ENCODE results near the gene EFNA5. TPM values are rescaled to one million over a fixed set of nuclear protein-coding genes. Genes with fewer than 3 reads are reported as not detected.

The EFNA5 gene
- total and polyA plus RNA-seq, 10 of the 15 experiments (the other 5 are each of a cell fraction or from before 2014, with no cell fraction given): 0.19 to 12.6 (median 3.9) TPM

GRCh38 chr5:107696498-107696897 is 25.8 kb upstream of the EFNA5 start:
- H3K27me3 ChIP-seq (replicated peaks in 1 of 2; ENCODE audit: control insufficient read depth in 2 of 2, insufficient read depth in 2 of 2, low read length in 1 of 2): no peaks in the 10 kb centered on the region
- no peak for TF ChIP-seq ETV6 (conservative IDR thresholded peaks at IDR 0.05 in 1 of 2, IDR thresholded peaks at IDR 0.05 in 1 of 2; ENCODE audit: borderline replicate concordance in 1 of 2, low read depth in 1 of 2)
- no peak for TF ChIP-seq EP300 (IDR thresholded peaks at IDR 0.05; ENCODE audit: borderline replicate concordance in 1 of 2, control insufficient read depth in 1 of 2, low read depth in 2 of 2, low read length in 2 of 2)
- TF ChIP-seq WRNIP1 (IDR thresholded peaks at IDR 0.05; ENCODE audit: borderline replicate concordance, low read depth, low read length): no peak
- no peak for TF ChIP-seq CBFB (IDR thresholded peaks at IDR 0.05; ENCODE audit: low read depth)
- TF ChIP-seq EED (IDR thresholded peaks at IDR 0.05; ENCODE audit: low read depth): no peak
- TF ChIP-seq HDAC6 (IDR thresholded peaks at IDR 0.05; ENCODE audit: unreplicated experiment): no peak
- no peak for TF ChIP-seq IRF4 (IDR thresholded peaks at IDR 0.05; ENCODE audit: low read depth, low read length)
- no peak for TF ChIP-seq BCL3 (IDR thresholded peaks at IDR 0.05; ENCODE audit: borderline replicate concordance, insufficient read depth, low read depth, low read length, poor library complexity, severe bottlenecking)
- no peak for TF ChIP-seq POLR2AphosphoS5 (IDR thresholded peaks at IDR 0.05; ENCODE audit: low read length)
- no peak for TF ChIP-seq BCLAF1 (IDR thresholded peaks at IDR 0.05)
- TF ChIP-seq SP1 (IDR thresholded peaks at IDR 0.05; ENCODE audit: low read depth, low read length): no peak
- no peak for TF ChIP-seq NFXL1 (IDR thresholded peaks at IDR 0.05; ENCODE audit: borderline replicate concordance)
- no peak overlapping the region for H2AFZ ChIP-seq (ENCODE audit: control insufficient read depth, low read depth, low read length)
- DNase-seq (ENCODE audit: low read depth, low spot score) (no peak), FAIRE-seq (no peak), ATAC-seq (no peak)
- H3K9ac ChIP-seq (ENCODE audit: control insufficient read depth, insufficient read depth, low read length): no peak overlapping the region
- no peaks in the 10 kb centered on the region for H3K36me3 ChIP-seq (ENCODE audit: control insufficient read depth in 2 of 2, insufficient read depth in 2 of 2, low read length in 1 of 2)
- ChIA-PET SMC1A (ENCODE audit: uncharacterized antibody, unreplicated experiment) (interaction anchor here (1.0 to 1.2 kb wide), 2 partner anchors 10 to 41 kb away, joined by 3 read pairs; no protein-coding TSS in a partner anchor), CTCF (no interaction called here), RAD21 (ENCODE audit: unreplicated experiment) (no interaction called here), POLR2A (no interaction called here)
- no peaks in the 10 kb centered on the region for H3K4me1 ChIP-seq (ENCODE audit: control insufficient read depth, insufficient read depth, low read length)
- intact Hi-C loops (cut with micrococcal nuclease; ENCODE audit: unreplicated experiment) (no loop called here), in situ Hi-C loops (cut with MboI) (no loop called here)
- H3K79me2 ChIP-seq (ENCODE audit: control insufficient read depth, insufficient read depth, low read length): no peaks in the 10 kb centered on the region
- H3K4me2 ChIP-seq (ENCODE audit: control insufficient read depth, insufficient read depth): no peak overlapping the region
- H4K20me1 ChIP-seq (ENCODE audit: control insufficient read depth, insufficient read depth): no peaks in the 10 kb centered on the region
- no peak overlapping the region for H3K27ac ChIP-seq (ENCODE audit: control insufficient read depth, insufficient read depth)
- WGBS (ENCODE audit: insufficient coverage, insufficient replicate concordance, low lambda C conversion rate, missing lambda C conversion rate): 32% methylated on average over 4 of the region's 4 CpGs
- no peaks in the 10 kb centered on the region for H3K9me3 ChIP-seq (replicated peaks; ENCODE audit: control insufficient read depth, insufficient read depth, low read length)
- BruUV-seq (replicated peaks): no TSS peak
- no peak overlapping the region for H3K4me3 ChIP-seq
